Limb (tissue), 2 donors: ENCODE measurements around the gene CAMK1G.

Experiments
- DNase-seq, 2 donors: peaks; one replicate each; pipeline ENCODE4 v3.0.0-alpha.2; 2016; ENCODE audit errors: extremely low spot score in 2 of 2

The CAMK1G gene

DNA sequence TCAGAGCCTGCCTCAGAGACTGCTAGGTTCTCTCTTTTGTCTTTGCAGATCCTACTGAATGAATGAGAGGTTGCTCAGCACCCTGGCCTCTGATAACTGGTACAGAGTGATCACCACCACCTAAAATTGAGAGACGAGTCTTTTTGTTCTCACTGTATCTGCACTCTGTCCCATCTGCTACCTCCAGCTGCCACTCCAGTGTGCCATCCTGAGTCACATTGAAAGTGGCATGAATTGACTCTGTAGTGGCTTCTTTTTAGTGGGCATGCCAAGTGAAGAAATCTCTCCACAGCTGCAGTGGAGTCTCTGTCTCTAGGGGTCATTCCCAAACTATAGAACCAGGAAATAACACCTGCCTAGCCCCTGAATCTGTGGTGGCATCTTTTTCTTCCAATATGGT is 14.7 kb downstream of the CAMK1G start:
- no peak for DNase-seq

DNA sequence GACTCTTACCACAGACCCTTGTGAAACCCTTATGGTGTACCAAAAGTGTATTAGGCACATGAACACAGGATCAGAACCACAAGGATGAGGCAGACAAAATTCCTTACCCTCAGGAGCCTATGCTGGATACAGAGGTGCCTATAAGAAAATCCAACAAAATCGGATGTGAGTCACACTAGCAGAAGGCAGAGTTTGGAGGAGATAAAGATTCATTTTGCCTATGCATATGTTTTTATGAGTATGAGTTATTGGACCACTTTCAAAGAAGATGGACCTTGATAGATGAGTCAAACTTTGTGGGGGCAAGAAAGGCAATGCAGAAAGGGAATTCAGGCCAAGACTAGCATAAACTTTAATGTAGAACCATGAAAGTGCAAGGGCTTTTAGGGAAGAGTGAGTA is 17.0 kb downstream of the CAMK1G start:
- DNase-seq, result no peak

DNA sequence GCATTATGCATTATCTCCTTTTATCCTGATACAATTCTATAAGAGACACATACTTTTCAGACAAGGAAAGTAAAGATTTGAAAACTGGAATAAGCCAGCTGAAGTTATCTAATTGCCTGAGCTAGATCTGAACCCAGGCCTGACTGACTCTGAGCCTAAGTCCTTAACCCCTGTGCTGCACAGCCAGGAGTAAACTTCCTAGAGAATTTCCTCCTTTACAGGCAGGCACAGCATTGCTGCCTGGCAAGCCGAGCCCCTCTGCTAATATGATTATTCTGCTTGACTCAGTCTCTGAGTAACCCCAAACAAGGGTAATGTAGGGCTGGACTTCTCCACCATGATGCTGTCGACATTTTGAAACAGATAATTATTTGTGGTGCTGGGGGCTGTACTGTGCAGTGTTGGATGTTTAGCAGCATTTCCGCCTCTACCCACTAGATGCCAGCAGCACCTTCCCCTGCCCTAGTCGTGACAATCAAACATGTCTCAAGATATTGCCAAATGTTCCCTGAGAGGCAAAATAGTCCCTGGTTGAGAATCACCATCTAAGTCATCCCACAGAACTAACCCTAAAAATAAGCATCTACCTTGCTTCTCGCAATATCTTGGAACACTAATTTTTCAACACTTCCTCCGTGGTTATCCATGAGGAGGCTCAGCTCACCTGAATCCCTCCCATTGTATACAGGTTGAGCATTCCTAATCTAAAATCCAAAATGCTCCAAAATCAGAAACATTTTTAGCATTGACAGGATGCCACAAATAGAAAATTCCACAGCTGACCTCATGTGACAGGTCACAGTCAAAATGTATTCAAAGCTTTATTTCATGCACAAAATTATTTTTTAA is 18.5 kb downstream of the CAMK1G start:
- no peak for DNase-seq

DNA sequence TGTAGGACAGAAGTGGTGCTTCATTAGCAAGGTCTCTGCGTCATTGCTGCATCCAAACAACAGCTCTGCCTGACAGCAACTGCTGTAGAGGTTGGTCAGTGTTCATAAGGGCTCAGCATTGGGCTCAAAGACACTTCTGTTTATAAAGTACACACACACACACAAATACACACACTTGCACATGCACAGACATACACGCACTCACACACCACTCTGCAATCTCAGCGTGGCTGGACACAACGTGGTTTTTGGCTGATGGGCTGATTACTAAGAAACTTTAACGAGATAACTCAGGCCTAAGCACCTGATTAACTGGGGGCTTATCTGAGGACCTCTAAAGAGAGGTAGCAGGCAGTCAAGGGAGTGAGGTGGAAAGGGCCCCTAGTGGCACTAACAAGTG is 20.4 kb downstream of the CAMK1G start:
- no peak for DNase-seq

DNA sequence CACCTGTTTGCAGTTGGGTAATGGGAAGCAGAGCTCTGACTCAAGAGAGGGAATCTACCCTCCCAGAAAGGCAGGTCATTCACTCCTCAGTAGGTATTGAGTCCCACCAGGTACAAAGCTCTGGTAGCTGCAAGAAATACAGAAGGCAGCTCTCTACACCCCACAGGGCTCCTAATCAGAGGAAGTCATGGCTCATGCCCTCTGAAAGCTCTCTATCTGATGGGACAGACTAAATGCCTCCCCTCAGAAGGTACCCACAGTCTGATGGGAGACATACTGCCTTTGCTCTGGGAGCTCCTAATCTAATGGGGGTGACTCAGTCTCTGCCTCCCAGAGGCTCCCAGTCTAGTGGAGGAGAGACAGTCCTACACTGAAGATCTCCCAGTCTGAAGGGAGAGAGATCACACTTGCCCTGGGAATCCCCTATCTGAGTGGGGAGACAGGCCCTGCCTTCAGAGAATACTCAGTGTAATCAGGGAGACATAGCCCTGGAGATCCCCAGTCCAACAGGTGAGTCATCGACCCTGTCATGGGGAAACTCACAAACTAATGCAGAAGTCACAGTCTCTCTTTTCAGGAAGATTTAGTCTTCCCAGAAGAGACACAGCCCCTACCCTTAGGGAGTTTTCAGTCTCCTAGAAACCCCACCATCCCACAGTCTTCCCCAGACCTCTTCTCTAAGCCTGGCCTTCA is 23.7 kb downstream of the CAMK1G start:
- no peak for DNase-seq

DNA sequence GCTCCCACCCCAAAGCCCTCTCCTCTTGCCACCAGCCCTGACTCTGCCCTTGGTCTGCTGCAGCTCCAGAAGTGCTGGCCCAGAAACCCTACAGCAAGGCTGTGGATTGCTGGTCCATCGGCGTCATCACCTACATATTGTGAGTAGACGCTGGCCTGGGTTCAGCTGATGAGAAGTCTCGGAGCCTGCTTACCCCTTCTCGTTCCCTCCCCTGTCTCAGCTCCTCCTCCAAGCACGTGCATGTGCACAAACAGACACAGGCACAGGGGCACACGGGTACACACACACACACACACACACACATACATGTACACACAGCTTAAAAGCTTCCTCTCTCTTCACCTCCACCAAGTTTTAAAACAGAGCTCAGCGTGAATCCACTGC is 24.3 kb downstream of the CAMK1G start:
- no peak for DNase-seq

DNA sequence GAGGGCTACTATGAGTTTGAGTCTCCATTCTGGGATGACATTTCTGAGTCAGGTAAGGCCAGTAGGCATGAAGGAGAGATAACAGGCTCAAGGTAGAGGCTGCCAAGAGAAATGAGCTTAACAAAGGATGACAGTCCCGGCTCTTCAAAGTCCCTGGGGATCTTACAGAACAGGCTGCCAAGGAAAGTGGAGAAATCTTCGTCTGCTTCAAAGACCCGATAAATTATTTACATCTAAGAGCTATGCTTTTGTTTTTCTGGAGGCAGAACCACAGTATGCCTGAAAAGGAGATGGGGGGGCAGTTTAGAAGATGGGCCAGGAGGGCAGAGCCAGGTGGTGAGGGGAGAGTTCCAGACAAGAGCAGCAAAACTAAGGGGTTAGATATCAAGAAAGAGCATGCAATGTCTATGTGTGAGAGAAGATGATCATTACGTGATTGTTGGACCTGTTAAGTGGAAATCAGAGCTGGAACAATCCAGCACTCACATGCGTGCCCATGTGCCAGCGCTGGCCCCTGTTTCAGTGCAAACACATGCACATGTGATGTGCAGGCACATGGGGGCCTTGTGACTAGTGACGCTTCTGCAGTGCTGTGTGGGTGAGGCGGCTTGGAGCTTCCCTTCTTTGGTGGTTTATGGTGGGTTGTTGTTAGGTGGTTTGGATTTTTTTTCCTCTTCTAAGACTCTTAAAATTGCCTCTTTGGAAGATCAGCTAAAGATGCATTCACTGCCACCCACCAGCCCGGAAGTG is 25.7 kb downstream of the CAMK1G start:
- no peak for DNase-seq

DNA sequence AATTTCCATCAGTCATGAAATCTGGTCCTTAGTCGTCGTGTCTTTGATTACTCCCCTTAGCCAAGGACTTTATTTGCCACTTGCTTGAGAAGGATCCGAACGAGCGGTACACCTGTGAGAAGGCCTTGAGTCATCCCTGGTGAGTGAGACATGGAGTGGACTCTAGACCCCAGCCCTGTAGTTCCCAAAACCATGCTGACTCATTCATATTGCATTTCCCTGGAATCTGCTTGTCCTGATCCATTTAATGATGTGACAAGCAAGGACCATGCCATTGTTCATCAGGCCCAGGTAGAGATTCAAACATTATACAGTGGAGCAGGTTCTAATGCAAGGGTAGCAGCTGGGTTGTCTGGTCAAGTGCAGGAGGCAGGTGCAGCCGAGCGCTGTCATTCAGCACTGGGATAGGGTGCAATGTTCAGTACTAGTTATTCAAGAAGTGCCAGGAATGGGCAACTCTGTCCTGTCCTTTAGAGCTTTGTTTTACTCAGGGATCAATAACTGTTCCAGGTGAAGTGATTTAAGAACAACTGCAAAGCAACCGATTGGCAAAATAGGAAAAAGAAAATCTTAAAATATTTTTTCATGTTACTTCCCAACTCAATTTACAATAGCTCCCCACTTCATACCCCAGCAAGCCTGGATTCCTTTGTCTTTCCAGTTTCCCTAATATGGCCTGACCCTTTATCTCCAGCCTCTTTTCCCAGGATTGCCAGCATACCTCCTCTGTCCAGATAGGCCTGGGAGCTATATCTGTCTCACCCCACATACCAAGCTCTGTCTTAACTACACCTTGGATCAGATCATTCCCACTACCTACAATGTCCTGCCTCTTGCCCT is 26.5 kb downstream of the CAMK1G start:
- no peak for DNase-seq

DNA sequence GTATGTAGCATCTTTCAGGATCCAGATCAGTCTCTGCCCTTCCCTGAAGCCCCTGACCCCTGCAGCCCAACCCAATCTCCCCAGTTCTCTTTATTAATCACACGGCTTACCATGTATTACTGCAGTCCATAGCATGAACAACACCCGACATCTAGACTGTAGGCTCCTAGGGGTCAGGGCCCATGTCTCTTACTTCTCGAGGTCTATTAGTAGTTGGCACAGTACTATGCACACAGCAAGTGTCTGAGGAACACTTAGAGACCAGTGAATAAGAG is 27.1 kb downstream of the CAMK1G start:
- no peak for DNase-seq

DNA sequence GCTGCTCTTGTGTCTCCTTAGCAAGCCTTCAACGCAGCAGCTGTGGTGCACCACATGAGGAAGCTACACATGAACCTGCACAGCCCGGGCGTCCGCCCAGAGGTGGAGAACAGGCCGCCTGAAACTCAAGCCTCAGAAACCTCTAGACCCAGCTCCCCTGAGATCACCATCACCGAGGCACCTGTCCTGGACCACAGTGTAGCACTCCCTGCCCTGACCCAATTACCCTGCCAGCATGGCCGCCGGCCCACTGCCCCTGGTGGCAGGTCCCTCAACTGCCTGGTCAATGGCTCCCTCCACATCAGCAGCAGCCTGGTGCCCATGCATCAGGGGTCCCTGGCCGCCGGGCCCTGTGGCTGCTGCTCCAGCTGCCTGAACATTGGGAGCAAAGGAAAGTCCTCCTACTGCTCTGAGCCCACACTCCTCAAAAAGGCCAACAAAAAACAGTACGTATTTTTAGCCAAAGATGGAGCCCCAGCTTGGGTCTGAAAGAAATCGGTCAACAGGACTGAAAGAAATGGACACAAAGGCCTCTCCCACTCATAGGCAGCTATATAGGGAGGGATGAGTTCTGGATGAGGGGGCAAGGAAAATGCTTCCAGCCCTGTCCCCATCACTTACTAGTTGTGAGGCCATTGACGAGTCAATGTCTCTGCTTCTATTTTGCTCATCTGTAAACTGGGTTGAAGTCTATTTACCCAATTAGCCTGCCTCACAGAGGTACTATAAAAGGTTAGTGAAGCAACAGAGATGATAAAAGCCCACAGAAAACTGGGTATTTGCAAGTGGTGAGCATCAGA is 28.5 kb downstream of the CAMK1G start:
- DNase-seq, result no peak

DNA sequence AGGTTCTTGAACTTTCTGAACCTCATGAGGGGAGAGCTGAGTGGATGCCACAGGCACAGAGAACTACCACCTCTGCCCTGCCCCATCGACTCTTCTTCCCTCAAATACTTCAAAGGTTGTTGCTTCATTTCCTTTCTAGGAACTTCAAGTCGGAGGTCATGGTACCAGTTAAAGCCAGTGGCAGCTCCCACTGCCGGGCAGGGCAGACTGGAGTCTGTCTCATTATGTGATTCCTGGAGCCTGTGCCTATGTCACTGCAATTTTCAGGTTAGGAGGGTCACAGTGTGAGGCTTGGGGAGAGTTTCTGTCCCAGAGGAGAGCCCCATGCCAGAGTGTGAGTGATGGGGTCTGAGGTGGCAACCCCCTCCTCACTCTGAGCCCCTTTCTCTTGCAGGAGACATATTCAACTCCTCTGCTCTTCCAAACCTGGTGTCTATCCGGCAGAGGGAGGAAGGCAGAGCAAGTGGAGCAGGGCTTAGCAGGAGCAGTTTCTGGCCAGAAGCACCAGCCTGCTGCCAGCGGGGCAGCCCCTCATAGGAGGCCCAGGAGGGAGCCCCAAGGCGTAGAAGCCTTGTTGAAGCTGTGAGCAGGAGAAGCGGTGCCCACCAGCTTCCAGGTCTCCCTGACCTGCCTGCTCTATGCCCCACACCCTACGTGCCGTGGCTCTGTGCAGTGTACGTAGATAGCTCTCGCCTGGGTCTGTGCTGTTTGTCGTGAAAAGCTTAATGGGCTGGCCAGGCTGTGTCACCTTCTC is 29.3 kb downstream of the CAMK1G start:
- DNase-seq, result no peak

DNA sequence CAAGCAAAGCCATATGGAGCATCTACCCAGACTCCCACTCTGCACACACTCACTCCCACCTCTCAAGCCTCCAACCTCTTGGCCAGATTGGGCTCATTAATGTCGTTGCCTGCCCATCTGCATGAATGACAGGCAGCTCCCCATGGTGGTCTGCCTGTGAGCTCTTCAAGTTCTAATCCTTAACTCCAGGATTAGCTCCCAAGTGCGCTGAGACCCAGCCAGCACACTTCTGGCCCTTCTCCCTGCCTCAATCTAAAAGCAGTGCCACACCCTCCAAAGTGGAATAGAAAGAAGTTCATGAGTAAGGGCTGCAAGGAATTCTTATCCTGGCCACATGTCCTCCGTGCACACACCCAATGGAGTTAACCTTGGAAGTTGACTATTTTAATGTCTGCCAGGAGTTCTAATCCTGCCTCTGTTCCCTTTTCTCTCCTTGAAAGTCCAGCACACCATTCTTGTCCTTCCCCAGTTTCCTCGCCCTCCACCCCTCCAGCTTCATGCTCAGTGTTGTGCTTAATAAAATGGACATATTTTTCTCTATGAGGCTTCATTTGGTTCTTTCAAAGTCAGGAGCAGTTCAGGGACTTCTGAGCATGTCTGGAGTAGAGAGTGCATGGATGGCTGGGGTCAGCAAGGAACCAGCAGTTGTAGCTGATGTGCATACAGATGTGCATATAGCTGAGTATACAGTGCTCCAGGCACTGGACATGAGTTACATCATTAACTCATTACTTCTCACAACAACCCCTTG is 30.1 kb downstream of the CAMK1G start:
- DNase-seq, result no peak

DNA sequence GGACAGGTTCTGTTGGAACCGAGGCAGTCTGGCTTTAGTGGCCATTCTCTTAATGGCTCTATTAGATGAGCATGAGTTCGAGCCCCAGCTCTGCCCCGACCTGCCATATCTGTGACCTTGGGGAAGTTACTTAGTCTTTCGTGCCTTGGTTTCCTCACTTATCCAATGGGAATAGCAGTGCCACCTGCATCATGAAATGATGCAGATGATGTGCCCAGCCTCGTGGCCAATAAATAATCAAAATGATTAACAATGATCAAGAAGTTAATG is 30.6 kb downstream of the CAMK1G start:
- DNase-seq, result no peak

DNA sequence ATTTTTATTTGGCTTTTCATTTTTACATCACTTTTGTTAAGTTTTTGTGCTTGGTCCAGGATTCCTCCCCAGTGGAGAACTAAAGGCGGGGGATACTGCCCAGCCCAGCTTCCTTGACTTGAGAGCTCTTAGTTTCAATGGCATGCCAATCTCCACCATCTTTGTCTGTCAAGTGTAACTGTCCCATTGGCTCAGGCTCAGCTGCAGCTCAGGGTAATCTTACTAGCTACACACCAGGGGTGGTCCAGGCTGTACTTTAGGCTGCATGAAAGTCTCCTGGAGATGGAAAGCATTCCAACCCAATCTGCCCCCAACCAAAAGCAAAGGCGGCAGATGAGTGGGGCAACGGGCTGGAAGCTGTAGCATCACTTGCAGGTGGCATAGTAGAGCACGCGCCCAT is 31.4 kb downstream of the CAMK1G start:
- no peak for DNase-seq

DNA sequence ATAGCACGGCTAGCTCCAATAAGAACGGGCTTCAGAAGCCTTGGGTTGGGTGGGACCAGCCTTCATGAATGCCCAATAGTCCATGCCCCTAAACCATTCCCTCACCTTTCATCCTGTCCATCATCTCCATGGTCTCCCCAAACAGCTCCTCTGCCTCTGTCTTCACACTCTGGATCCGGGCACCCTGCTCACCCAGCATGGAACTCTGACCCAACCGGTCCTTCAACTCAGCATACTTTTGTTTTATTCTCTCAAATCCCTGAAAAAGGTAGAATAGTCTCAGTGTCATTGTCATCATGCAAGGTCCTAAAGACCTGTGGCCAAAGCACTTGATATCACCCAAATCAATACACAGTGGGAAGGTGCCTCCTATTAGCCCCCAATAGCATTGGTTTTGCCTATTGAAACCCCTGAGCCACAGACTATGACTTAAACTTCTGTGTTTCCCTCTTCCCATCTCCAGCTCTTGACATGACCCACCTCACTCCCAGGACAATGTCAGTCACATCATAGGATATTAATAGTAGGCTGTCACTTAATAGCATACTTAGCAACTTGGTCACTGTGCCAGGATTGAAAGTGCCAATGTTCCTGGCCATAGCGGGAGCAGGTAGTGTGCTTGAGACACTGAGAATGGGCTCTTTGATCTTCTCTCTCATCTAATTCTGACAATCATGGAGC is 33.0 kb downstream of the CAMK1G start:
- DNase-seq, result no peak

DNA sequence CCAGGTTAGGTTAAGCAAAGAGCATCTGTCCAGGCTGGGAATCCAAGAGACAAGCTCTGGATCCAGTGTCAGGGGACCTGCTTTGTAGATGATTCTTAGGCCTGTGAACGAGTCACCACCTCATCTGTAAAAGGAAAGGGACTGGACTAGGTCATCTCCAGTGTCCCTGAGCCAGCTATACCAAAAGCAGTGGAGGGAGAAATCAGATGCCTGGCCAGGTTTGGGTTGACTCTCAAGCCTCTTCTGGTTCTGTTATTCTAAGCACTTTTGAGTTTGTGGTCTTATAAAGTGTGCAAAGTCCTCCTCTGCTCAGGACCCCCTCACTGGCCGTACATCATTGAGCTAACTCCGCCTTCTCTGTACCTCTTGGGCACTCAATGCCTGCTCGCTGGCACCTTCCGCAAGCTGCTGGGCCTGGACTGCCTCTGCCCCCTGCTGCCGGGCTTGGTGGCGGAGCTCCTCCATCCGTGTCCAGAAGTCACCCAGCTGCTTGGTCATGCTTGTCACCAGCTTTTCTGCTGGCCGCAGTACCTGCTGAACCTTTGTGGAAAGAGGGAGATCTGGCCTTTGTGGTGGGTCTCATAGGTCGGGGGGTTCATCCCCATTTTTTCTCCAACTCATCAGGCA is 33.6 kb downstream of the CAMK1G start:
- no peak for DNase-seq

DNA sequence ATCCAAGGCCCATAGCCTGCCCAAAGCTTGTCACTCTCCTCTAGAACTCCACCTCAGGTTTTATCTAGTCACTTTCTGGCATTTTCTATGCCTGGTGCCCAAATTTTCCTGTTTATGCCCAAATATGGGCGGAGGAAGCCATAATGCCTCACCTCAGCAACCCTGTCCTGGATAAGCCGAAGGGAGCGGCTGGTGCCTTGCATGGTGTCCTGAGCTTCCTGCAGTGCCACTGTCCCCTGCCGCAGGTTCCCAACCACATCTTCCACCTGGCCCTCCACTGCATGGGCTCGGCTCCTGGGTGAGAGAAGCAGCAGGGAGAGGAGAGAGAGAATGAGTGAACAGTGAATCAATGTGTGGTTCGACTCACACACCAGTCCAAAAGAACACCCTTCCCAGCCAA is 34.2 kb downstream of the CAMK1G start:
- no peak for DNase-seq

DNA sequence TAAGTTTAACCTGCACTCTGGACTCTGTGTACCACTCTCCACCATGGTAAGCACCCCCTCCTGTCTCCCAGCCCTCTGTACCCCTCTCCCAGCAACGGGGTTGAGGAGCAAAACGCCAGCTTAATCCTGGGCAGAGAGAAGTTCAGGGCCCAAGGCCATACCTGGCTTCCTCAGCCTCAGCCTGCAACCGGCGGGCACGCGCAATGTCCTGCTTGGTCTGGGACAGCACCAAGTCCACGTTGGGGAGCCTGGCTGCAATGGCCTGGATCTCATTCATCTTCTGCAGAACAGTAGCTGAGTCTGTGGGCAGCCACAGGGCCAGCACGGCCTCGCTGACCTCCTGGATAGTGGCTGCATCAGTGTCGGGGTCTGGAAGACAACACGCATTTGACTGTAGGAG is 34.8 kb downstream of the CAMK1G start:
- DNase-seq, result no peak
